IPS-18a (cell line): ENCODE measurements around the gene SMYD3.
A peak's percentile ranks its signal among the peaks of the same experiment; 100 is the strongest.

Source experiments
- H3K27ac ChIP-seq: one replicate; pipeline ENCODE4 v1.5.1; 2013; ENCODE audit warnings: low read length
- H3K27me3 ChIP-seq: one replicate; pipeline ENCODE4 v1.6.1; 2013; ENCODE audit warnings: mild to moderate bottlenecking, low read length; ENCODE audit not compliant: control insufficient read depth, insufficient read depth
- H3K36me3 ChIP-seq: one replicate; pipeline ENCODE4 v1.6.1; 2013; ENCODE audit warnings: low read depth, low read length; ENCODE audit not compliant: control insufficient read depth
- H3K4me1 ChIP-seq: one replicate; pipeline ENCODE4 v1.6.1; 2013; ENCODE audit warnings: low read depth, low read length; ENCODE audit not compliant: control insufficient read depth
- H3K4me3 ChIP-seq: one replicate; pipeline ENCODE4 v1.5.1; 2013; ENCODE audit warnings: low read length
- H3K9ac ChIP-seq: one replicate; pipeline ENCODE4 v1.6.1; 2013; ENCODE audit warnings: mild to moderate bottlenecking, low read length, moderate library complexity
- H3K9me3 ChIP-seq: one replicate; pipeline ENCODE4 v1.6.1; 2013; ENCODE audit warnings: low read depth, low read length; ENCODE audit not compliant: control insufficient read depth

SMYD3 gene

DNA sequence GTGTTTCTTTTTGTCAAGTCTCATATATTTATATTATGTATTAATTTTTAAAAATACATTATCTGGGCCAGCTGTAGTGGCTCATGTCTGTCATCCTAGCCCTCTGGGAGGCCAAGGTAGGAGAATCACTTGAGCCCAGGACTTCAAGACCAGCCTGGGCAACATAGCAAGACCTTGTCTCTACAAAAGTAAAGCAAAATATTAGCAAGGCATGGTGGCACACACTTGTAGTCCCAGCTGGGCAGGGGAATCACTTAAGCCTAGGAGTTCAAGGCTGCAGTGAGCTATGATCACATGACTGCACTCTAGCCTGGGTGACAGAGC is 189.1 kb downstream of the SMYD3 start:
- no peaks in the 10 kb centered on the region for H3K36me3 ChIP-seq
- no peaks in the 10 kb centered on the region for H3K27me3 ChIP-seq
- H3K9me3 ChIP-seq: no peaks in the 10 kb centered on the region
- no peaks in the 10 kb centered on the region for H3K4me1 ChIP-seq
- H3K27ac ChIP-seq: no peak overlapping the region
- H3K9ac ChIP-seq: no peak overlapping the region
- no peak overlapping the region for H3K4me3 ChIP-seq

DNA sequence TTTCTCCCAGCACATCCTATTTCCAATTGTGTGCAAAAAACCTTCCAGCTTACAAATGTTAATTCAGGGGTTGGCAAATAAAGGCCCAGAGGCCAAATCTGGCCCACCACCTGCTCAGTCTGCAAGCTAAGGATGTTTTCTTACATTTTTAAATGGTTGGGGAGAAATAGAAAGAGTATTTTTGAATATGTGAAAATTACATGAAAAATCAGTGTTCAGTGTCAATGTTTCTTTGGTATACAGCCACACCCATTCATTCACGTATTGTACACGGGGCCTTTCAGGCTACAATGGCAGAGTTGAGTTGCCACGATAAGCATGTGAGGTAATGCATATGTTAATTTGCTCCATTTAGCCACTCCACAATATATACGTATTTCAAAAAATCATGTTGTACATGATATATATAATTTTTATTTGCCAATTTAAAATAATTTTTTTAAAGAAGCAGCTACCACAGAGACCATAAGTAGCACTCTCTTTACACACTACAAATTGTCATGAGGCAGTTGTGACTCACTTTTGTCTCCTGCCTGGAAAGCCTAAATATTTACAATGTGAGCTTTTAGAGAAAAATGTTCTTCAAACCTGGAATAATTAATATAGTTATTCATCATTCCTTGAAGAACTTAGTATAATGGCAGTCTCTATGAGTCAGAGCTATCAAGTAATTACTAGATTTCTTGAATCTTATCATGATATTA is 189.6 kb downstream of the SMYD3 start:
- Histone ChIP-seq H3K27ac (no peak overlapping the region), H3K36me3 (no peaks in the 10 kb centered on the region), H3K4me3 (no peak overlapping the region), H3K9ac (no peak overlapping the region), H3K9me3 (no peaks in the 10 kb centered on the region), H3K27me3 (no peaks in the 10 kb centered on the region), H3K4me1 (no peaks in the 10 kb centered on the region)

DNA sequence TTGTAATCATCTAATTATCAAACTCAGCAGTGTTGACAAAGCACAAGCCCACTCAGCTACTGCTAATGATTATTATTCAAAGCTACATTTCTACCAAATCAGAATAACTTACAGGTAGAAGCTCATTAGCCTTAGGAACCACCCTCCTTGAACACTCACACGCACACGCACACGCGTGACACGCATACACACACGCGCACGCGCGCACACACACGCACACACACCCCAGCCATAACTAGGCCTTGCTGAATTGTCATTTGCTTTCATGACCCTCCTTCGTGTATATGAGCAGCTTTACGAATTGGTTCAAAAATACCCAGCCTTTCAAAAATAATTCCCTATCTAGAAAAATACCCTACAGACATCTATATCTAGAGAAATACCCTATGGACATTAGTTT is 195.6 kb downstream of the SMYD3 start:
- no peak overlapping the region for H3K27ac ChIP-seq
- no peaks in the 10 kb centered on the region for H3K36me3 ChIP-seq
- no peaks in the 10 kb centered on the region for H3K9me3 ChIP-seq
- H3K27me3 ChIP-seq: no peaks in the 10 kb centered on the region
- H3K9ac ChIP-seq: no peak overlapping the region
- peaks cover 6% of the 10 kb centered on the region for H3K4me1 ChIP-seq
- H3K4me3 ChIP-seq: no peak overlapping the region

- no peak overlapping the region for H3K27ac ChIP-seq
- H3K9me3 ChIP-seq: no peaks in the 10 kb centered on the region
- H3K9ac ChIP-seq: no peak overlapping the region
- H3K36me3 ChIP-seq: no peaks in the 10 kb centered on the region
- no peak overlapping the region for H3K4me3 ChIP-seq
- peaks cover 12% of the 10 kb centered on the region for H3K4me1 ChIP-seq
- H3K27me3 ChIP-seq: no peaks in the 10 kb centered on the region
Measured at GRCh38 chr1:246309247-246309884, 197.7 kb downstream of the SMYD3 start.

DNA sequence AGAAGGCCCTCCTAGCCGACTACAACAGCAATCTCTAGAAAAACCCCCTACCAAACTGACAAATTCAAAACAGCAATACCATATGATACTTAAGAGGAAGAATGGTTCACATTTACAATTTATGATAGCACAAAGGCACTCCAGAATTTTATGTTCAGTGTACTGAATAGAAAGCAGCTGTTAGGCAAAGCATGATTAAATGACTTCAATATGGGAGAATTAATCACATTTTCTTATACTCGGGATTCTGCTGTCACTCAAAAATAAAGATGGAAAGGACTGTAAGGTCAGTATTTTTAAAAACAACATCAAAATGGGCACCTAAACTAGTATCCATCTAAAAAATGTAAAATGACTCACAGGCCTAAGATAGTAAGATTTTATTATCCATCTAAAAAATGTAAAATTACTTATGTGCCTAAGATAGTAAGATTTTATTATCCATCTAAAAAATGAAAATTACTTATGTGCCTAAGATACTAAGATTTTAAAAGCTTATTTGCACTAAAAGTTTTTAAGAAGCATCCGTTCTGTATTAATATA is 198.5 kb downstream of the SMYD3 start:
- no peak overlapping the region for H3K4me3 ChIP-seq
- H3K27me3 ChIP-seq: no peaks in the 10 kb centered on the region
- no peaks in the 10 kb centered on the region for H3K36me3 ChIP-seq
- H3K9me3 ChIP-seq: no peaks in the 10 kb centered on the region
- H3K27ac ChIP-seq: no peak overlapping the region
- H3K9ac ChIP-seq: no peak overlapping the region
- peaks cover 17% of the 10 kb centered on the region for H3K4me1 ChIP-seq

DNA sequence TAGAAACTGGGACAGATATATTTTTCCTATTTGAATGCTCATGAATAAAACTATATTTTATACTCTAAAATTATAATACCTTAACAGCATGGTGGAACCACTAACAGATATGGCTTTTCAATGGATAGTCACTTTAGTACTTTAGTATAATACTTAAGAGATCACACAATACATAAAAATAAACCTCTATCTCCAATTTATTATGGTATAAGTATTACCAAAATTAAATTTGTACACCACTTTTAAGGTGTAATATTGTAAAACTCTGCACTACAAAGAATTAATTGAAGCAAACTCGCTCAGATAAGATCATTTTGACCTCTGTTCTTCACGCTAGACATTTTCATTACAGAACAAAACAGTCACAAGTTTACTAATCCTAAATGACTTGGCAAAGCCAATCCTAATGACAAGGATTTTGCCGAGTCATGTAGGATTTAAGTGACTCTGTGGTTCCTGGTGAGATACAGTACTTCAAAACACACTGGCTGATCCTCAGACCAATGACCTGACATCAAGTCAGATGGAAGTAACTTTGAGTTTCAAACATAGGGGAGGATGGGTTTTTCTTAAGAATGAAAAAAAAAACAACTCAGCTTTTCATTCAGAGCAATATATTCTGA is 200.6 kb downstream of the SMYD3 start:
- no peaks in the 10 kb centered on the region for H3K36me3 ChIP-seq
- H3K9ac ChIP-seq: no peak overlapping the region
- H3K4me1 ChIP-seq: peaks cover 17% of the 10 kb centered on the region
- no peak overlapping the region for H3K4me3 ChIP-seq
- peak overlapping the region; percentile 16 for H3K27ac ChIP-seq
- no peaks in the 10 kb centered on the region for H3K27me3 ChIP-seq
- no peaks in the 10 kb centered on the region for H3K9me3 ChIP-seq

DNA sequence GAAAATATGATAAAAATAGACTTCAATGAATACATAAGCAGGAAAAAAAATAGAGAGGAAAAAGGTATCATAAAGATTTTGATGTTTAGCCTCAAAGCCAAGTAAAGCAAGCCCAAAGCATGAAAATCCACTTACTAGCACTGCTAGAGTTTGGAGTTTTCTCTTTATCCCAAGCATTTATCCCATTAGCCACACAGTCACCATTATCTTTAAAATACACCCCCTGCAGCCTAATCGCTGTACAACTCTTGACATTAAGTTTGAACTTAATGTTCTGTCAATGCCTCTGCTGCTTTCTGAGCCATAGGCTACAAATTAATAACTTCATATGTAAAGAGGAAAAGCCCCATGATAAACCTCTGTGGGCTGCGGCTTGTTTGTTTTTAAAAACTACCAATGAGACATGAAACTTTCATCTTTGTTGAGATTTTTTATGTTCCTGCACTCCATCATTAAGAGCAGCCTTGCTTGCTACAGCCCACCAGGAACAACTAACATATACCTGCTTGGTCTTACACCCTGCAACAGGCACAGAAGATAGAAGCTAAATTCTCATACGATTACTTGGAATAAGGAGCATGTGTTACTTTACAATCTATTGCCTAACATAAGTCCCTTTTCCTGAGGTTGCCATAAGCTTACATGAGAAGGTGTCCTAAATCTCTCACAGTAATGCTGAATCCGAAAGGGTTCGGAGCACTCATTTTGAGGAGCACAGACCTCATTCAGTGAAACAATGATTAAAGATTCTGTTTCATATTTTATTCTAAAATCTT is 202.4 kb downstream of the SMYD3 start:
- peaks cover 17% of the 10 kb centered on the region for H3K4me1 ChIP-seq
- H3K36me3 ChIP-seq: no peaks in the 10 kb centered on the region
- H3K9me3 ChIP-seq: no peaks in the 10 kb centered on the region
- H3K27me3 ChIP-seq: no peaks in the 10 kb centered on the region
- H3K4me3 ChIP-seq: no peak overlapping the region
- H3K27ac ChIP-seq: no peak overlapping the region
- H3K9ac ChIP-seq: no peak overlapping the region

DNA sequence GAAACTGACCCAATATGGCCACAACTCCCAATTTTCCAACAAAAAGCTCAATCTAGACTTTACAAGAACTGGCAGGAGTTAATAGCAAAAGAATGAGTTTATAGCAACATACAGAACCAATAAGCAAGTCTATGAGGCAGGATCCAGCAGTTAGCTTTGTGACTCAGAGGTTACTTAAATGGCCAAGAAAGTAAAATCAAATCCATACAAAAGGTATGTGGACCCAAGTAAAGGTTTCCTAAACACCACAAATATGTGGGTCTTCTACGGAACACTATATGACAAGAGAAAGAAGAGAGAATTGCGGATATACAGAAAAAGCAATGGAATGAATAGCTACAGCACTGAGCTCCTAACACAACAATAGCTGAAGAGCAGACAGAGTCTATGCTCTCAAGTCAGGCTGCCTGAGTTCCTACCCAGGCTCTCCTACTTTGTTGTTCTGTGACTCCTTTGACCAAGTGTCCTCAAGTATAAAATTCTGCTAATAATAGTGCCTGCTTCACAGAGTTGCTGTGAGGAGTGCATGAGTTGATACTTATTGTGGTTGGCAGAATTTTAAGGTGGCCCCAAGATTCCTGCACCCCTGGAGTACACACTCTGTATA is 204.3 kb downstream of the SMYD3 start:
- Histone ChIP-seq H3K9me3 (no peaks in the 10 kb centered on the region), H3K36me3 (no peaks in the 10 kb centered on the region), H3K4me1 (peaks cover 17% of the 10 kb centered on the region), H3K4me3 (no peak overlapping the region), H3K27ac (no peak overlapping the region), H3K9ac (no peak overlapping the region), H3K27me3 (no peaks in the 10 kb centered on the region)

DNA sequence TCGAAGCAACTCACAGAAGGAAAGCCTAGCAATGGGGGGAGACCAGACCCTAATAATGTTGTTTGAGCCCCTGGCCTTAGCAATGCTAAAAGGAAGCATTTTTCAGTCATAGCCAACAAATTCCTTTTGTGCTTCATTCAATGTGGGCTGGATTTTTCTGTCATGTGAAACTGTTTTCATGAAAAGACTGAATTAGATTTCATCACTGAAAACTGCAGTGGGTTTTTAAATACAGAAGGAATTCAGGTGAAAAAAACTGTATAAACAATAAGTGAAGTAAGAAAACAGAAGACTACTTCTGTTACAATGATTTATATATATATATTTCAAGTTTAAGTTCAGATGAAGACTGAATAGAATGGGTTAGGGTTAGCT is 204.8 kb downstream of the SMYD3 start:
- Histone ChIP-seq H3K9me3 (no peaks in the 10 kb centered on the region), H3K36me3 (no peaks in the 10 kb centered on the region), H3K4me1 (peaks cover 17% of the 10 kb centered on the region), H3K4me3 (no peak overlapping the region), H3K27me3 (no peaks in the 10 kb centered on the region), H3K9ac (no peak overlapping the region), H3K27ac (no peak overlapping the region)

- no peaks in the 10 kb centered on the region for H3K36me3 ChIP-seq
- H3K4me3 ChIP-seq: no peak overlapping the region
- no peaks in the 10 kb centered on the region for H3K27me3 ChIP-seq
- no peak overlapping the region for H3K9ac ChIP-seq
- H3K27ac ChIP-seq: no peak overlapping the region
- H3K9me3 ChIP-seq: no peaks in the 10 kb centered on the region
- peaks cover 14% of the 10 kb centered on the region for H3K4me1 ChIP-seq
Measured at GRCh38 chr1:246301553-246302250, 205.4 kb downstream of the SMYD3 start.
